IPS-20b (cell line): ENCODE measurements around the gene CHRNE.
"Not testable (repeated sequence)": the region's sequence is repeated elsewhere in the genome, so short reads cannot be mapped to it uniquely, and the experiment has no call there.

ENCODE experiments used
- H3K27ac ChIP-seq: one replicate; pipeline ENCODE4 v1.5.1; 2013; ENCODE audit warnings: low read length
- H3K27me3 ChIP-seq: 2 replicates; pipeline ENCODE4 v1.6.1; 2013; ENCODE audit warnings: mild to moderate bottlenecking, low read length, inconsistent platforms; ENCODE audit not compliant: insufficient read depth
- H3K36me3 ChIP-seq: 2 replicates; pipeline ENCODE4 v1.6.1; 2013; ENCODE audit warnings: low read depth, mild to moderate bottlenecking, inconsistent platforms, low read length, moderate library complexity; ENCODE audit not compliant: insufficient read depth
- H3K4me1 ChIP-seq: 2 replicates; pipeline ENCODE4 v1.6.1; 2013; ENCODE audit warnings: mild to moderate bottlenecking, control low read depth, inconsistent platforms, low read length, moderate library complexity; ENCODE audit not compliant: insufficient read depth
- H3K4me3 ChIP-seq: 2 replicates; pipeline ENCODE4 v1.5.1; 2013; ENCODE audit warnings: mild to moderate bottlenecking, low read length, inconsistent platforms
- H3K9ac ChIP-seq: 2 replicates; pipeline ENCODE4 v1.6.1; 2013; ENCODE audit warnings: low read depth, mild to moderate bottlenecking, inconsistent platforms, low read length, moderate library complexity
- H3K9me3 ChIP-seq: 2 replicates; pipeline ENCODE4 v1.6.1; 2013; ENCODE audit warnings: mild to moderate bottlenecking, low read depth, low read length, inconsistent platforms; ENCODE audit not compliant: insufficient read depth

The CHRNE gene

GRCh38 chr17:4870855-4871254 lies 32.0 kb downstream of the CHRNE start:
- no peak overlapping the region for H3K9ac ChIP-seq
- no peaks in the 10 kb centered on the region for H3K9me3 ChIP-seq
- H3K4me1 ChIP-seq: peaks cover 3% of the 10 kb centered on the region
- H3K27ac ChIP-seq: no peak overlapping the region
- H3K4me3 ChIP-seq: no peak overlapping the region
- no peaks in the 10 kb centered on the region for H3K27me3 ChIP-seq
- H3K36me3 ChIP-seq: no peaks in the 10 kb centered on the region

DNA sequence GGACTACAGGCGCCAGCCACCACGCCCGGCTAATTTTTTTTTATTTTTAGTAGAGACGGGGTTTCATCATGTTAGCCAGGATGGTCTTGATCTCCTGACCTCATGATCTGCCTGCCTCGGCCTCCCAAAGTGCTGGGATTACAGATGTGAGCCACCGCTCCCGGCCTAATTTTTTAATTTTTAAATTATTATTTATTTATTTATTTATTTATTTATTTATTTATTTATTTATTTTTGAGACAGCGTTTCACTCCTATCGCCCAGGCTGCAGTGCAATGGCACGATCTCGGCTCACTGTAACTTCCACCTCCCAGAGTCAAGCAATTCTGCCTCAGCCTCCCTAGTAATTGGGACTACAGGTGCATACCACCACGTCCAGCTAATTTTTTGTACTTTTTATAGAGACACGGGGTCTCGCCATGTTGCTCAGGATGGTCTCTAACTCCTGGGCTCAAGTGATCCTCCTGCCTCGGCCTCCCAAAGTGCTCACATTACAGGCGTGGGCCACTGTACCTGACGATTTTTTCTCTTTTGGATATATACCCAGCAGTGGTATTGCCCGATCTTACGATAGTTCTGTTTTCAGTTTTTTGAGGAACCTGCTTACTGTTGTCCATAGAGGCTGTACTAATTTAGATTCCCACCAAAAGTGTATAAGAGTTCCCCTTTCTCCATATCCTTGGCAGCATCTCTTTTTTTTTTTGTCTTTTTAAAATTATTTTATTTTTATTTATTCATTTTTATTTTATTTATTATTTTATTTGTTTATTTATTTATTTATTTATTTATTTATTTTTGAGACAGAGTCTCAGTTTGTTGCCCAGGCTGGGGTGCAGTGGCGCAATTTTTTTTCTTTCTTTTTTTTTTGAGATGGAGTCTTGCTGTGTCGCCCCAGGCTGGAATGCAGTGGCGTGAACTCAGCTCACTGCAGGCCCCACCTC lies 33.6 kb downstream of the CHRNE start:
- H3K36me3 ChIP-seq, H3K27me3 ChIP-seq, H3K9ac ChIP-seq, H3K27ac ChIP-seq, H3K4me1 ChIP-seq, H3K4me3 ChIP-seq, H3K9me3 ChIP-seq: not testable (repeated sequence)

GRCh38 chr17:4867535-4867934 lies 35.4 kb downstream of the CHRNE start:
- H3K27me3 ChIP-seq, H3K4me1 ChIP-seq: not testable (repeated sequence)

GRCh38 chr17:4863321-4863720 lies 39.6 kb downstream of the CHRNE start:
- H3K27me3 ChIP-seq: no peaks in the 10 kb centered on the region
- H3K9ac ChIP-seq: no peak overlapping the region
- H3K36me3 ChIP-seq: peaks cover 7% of the 10 kb centered on the region; the same call in 1 of the 2 replicates
- no peaks in the 10 kb centered on the region for H3K9me3 ChIP-seq
- no peak overlapping the region for H3K4me3 ChIP-seq
- H3K27ac ChIP-seq: no peak overlapping the region
- peaks cover 23% of the 10 kb centered on the region for H3K4me1 ChIP-seq

More at GRCh38 chr17:4867535-4867934, 35.4 kb downstream of the CHRNE start:
- not testable (repeated sequence) for H3K9me3 ChIP-seq, H3K9ac ChIP-seq, H3K27ac ChIP-seq, H3K4me3 ChIP-seq, H3K36me3 ChIP-seq

GRCh38 chr17:4862720-4863119 lies 40.2 kb downstream of the CHRNE start:
- peaks cover 7% of the 10 kb centered on the region; the same call in 1 of the 2 replicates for H3K36me3 ChIP-seq
- H3K9ac ChIP-seq: no peak overlapping the region
- H3K9me3 ChIP-seq: no peaks in the 10 kb centered on the region
- H3K4me3 ChIP-seq: no peak overlapping the region
- H3K4me1 ChIP-seq: peaks cover 27% of the 10 kb centered on the region
- H3K27ac ChIP-seq: no peak overlapping the region
- no peaks in the 10 kb centered on the region for H3K27me3 ChIP-seq

- Histone ChIP-seq H3K36me3 (peaks cover 7% of the 10 kb centered on the region; the same call in 1 of the 2 replicates), H3K9ac (peak overlapping the region; percentile 54; the same call in 1 of the 2 replicates), H3K4me1 (peaks cover 30% of the 10 kb centered on the region), H3K9me3 (no peaks in the 10 kb centered on the region), H3K27ac (no peak overlapping the region), H3K4me3 (no peak overlapping the region), H3K27me3 (no peaks in the 10 kb centered on the region)
Measured at GRCh38 chr17:4861052-4861451, 41.8 kb downstream of the CHRNE start.

DNA sequence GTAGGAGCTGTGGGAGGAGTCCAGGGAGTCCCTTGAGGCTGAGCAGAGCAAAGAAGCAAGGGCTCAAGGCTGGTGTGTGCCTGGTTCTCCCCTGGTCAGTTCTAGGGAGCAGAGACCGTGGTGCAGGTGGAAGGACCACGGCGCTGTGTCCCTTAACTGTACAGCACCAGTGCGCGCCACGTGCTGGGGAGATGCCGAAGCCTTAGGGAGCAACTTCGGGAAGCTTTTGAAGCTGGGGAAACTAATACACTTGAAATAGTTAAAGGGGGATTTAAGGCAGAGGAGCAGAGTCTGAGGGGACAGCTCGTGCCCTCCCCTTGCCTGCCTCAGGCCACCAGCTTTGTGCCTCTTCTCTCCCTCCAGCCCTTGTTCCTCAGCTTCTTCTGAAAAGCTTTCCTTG lies 42.2 kb downstream of the CHRNE start:
- no peaks in the 10 kb centered on the region for H3K9me3 ChIP-seq
- no peak overlapping the region for H3K4me3 ChIP-seq
- peaks cover 30% of the 10 kb centered on the region for H3K4me1 ChIP-seq
- H3K36me3 ChIP-seq: peaks cover 7% of the 10 kb centered on the region; the same call in 1 of the 2 replicates
- no peak overlapping the region for H3K27ac ChIP-seq
- H3K9ac ChIP-seq: peak overlapping the region; percentile 54; the same call in 1 of the 2 replicates
- H3K27me3 ChIP-seq: no peaks in the 10 kb centered on the region

GRCh38 chr17:4859816-4860625 lies 42.9 kb downstream of the CHRNE start:
- peak overlapping the region; percentile 53; the same call in 1 of the 2 replicates for H3K4me3 ChIP-seq
- no peak overlapping the region for H3K27ac ChIP-seq
- H3K27me3 ChIP-seq: no peaks in the 10 kb centered on the region
- no peaks in the 10 kb centered on the region for H3K9me3 ChIP-seq
- peak overlapping the region; percentile 54; the same call in 1 of the 2 replicates for H3K9ac ChIP-seq
- H3K4me1 ChIP-seq: peaks cover 30% of the 10 kb centered on the region
- H3K36me3 ChIP-seq: peaks cover 7% of the 10 kb centered on the region; the same call in 1 of the 2 replicates

DNA sequence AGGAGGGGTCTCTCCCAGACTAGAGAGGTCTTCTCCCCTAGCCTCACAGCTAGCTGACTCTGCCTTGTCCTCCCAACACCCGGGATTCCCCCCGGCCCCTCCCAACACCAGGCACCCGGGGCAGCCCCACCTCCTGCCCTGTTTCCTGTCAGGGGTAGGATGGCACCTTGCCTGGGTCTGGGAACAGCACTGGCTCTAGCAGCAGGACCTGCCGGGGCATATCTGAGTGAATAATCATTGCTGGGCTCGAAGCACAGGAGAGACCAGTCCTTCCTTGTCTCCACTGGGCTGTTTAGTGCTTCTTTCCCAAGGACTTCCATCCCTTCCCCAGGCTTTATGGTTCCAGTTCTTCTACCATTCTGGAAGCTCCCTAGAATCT lies 44.0 kb downstream of the CHRNE start:
- Histone ChIP-seq H3K4me1 (peaks cover 38% of the 10 kb centered on the region), H3K4me3 (no peak overlapping the region; the same call in 1 of the 2 replicates), H3K9ac (peak overlapping the region; percentile 32; the same call in 1 of the 2 replicates), H3K9me3 (no peaks in the 10 kb centered on the region), H3K27me3 (no peaks in the 10 kb centered on the region), H3K36me3 (peaks cover 7% of the 10 kb centered on the region; the same call in 1 of the 2 replicates), H3K27ac (peak overlapping the region; percentile 32)

- no peaks in the 10 kb centered on the region for H3K27me3 ChIP-seq
- no peaks in the 10 kb centered on the region for H3K9me3 ChIP-seq
- peak overlapping the region; percentile 43; the same call in 1 of the 2 replicates for H3K4me3 ChIP-seq
- peak overlapping the region; percentile 51; the same call in 1 of the 2 replicates for H3K9ac ChIP-seq
- peaks cover 44% of the 10 kb centered on the region for H3K4me1 ChIP-seq
- H3K27ac ChIP-seq: peak overlapping the region; percentile 32
- H3K36me3 ChIP-seq: peaks cover 7% of the 10 kb centered on the region; the same call in 1 of the 2 replicates
Measured at GRCh38 chr17:4858068-4858881, 44.6 kb downstream of the CHRNE start.

DNA sequence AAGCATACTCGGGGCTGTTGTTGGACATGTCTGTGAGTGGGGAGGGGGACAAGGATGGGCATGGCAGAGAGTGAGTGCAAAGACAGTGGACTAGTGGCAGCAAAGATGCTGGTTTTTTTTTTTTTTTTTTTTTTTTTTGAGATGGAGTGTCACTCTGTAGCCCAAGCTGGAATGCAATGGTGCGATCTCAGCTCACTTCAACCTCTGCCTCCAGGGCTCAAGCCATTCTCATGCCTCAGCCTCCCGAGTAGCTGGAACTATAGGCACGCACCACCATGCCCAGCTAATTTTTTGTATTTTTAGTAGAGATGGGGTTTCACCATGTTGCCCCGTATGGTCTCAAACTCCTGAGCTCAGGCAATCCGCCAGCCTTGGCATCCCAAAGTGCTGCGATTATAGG lies 45.6 kb downstream of the CHRNE start:
- not testable (repeated sequence) for H3K4me3 ChIP-seq, H3K36me3 ChIP-seq, H3K27me3 ChIP-seq, H3K9me3 ChIP-seq
- H3K27ac ChIP-seq: peak overlapping the region; percentile 28
- H3K9ac ChIP-seq: peak overlapping the region; percentile 51; the same call in 1 of the 2 replicates
- peaks cover 44% of the 10 kb centered on the region for H3K4me1 ChIP-seq
